ENCODE results near the gene RTEL1.
"Not testable (repeated sequence)": the region's sequence is repeated elsewhere in the genome, so short reads cannot be mapped to it uniquely, and the experiment has no call there.

Gene RTEL1

GRCh38 chr20:63730189-63730733 is 72.1 kb downstream of the RTEL1 start:
- DNase-seq = not testable (repeated sequence)

- no peak for DNase-seq
Measured at GRCh38 chr20:63731410-63731809, 73.3 kb downstream of the RTEL1 start.

DNA sequence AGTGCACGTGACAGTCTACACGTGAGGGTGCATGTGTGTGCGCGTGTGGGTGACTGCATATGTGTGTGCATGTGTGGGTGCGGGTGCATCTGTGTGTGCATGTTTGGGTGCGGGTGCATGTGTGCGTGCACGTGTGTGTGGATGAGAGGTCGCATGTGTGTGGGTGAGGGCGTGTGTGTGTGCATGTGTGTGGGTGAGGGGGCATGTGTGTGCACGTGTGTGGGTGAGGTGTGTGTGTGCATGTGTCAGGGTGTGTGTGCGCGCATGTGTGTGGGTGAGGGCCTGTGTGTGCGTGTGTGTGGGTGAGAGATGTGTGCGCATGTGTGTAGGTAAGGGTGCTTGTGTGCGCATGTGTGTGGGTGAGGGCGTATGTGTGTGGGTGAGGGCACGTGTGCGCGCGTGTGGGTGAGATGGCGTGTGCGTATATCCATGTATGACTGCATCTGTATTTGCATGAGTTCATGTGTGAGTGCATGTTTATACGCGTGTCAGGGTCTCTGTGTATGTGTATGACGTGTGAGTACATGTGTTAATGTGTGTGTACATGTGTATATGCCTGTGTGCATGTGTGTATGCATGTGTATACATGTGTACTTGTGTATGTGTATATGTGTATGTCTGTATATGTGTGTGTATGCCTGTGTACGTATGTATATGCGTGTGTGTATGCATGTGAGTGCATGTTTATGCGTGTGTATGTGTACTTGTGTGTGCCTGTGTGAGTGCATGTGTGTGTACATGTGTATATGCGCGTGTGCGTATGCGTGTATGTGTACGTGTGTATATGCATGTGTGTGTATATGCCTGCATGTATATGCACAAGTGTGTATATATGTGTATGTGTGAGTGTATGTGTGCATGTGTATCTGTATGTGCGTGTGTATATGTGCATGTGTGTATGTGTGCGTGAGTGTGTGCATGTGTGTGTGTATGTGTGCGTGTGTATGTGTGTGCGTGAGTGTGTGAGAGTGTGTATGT is 74.3 kb downstream of the RTEL1 start:
- no peak for DNase-seq

DNA sequence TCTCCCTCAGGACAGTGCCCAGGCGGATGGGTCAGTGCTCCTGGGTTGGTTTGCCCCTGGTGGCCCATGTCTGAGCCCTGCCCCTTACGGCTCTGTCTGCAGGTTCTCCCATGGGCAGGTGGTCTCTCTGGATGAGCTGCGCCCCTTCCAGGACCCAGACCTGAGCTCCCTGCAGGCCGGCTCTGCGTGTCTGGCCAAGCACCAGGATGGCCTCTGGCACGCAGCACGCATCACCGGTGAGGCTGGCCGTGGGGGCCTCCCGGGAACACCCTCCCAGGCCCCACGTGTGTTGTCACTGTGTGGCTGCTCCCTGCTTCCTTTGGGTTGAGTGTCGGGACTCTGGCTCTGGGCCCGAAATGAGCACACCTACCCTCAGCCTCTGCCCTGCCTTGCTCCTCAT is 75.0 kb downstream of the RTEL1 start:
- DNase-seq = no peak

- no peak for DNase-seq
Measured at GRCh38 chr20:63733579-63734081, 75.5 kb downstream of the RTEL1 start.

- no peak for DNase-seq
Measured at GRCh38 chr20:63734111-63734945, 76.2 kb downstream of the RTEL1 start.

DNA sequence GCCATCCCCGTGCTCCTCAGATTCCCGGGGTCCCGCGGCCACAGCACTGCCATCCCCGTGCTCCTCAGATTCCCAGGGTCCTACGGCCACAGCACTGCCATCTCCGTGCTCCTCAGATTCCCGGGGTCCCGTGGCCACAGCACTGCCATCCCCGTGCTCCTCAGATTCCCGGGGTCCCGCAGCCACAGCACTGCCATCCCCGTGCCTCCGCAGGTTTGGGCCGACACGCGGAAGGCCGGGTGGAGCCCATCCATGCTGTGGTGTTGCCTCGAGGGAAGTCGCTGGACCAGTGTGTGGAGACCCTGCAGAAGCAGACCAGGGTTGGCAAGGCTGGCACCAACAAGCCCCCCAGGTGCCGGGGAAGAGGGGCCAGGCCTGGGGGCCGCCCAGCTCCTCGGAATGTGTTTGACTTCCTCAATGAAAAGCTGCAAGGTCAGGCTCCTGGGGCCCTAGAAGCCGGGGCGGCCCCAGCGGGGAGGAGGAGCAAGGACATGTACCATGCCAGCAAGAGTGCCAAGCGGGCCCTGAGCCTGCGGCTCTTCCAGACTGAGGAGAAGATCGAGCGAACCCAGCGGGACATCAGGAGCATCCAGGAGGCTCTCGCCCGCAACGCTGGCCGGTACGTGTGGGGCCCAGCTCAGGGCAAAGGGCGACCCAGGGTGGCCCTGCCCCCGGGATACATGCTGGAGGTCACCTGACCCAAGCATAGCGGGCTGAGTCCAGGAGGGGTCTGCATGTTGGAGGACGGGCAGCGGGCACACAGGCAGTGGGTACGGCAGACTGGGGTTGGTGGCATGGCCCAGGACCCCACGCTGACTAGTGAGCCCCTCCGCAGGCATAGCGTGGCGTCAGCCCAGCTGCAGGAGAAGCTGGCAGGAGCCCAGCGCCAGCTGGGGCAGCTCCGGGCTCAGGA is 77.1 kb downstream of the RTEL1 start:
- DNase-seq = no peak

- peak; percentile 69 for DNase-seq
Measured at GRCh38 chr20:63735859-63736718, 78.0 kb downstream of the RTEL1 start, which contains the start of gene LIME1. TSS of gene LIME1 (plus strand) at chr20:63736664. CDS start at chr20:63737550, 886 bp downstream.

GRCh38 chr20:63736893-63737694 is 79.0 kb downstream of the RTEL1 start:
- DNase-seq = peak; percentile 65

DNA sequence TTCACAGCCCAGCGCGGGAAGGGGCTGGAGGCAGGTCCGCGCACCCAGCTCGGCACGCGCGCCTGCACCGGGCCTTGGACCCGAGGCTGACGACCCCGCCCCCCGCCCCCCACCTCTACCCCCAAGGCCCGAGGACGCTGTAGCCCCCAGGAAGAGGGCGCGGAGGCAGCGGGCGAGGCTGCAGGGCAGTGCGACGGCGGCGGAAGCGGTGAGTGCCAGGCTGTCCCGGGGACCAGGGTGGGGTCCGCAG is 79.5 kb downstream of the RTEL1 start:
- no peak for DNase-seq

DNA sequence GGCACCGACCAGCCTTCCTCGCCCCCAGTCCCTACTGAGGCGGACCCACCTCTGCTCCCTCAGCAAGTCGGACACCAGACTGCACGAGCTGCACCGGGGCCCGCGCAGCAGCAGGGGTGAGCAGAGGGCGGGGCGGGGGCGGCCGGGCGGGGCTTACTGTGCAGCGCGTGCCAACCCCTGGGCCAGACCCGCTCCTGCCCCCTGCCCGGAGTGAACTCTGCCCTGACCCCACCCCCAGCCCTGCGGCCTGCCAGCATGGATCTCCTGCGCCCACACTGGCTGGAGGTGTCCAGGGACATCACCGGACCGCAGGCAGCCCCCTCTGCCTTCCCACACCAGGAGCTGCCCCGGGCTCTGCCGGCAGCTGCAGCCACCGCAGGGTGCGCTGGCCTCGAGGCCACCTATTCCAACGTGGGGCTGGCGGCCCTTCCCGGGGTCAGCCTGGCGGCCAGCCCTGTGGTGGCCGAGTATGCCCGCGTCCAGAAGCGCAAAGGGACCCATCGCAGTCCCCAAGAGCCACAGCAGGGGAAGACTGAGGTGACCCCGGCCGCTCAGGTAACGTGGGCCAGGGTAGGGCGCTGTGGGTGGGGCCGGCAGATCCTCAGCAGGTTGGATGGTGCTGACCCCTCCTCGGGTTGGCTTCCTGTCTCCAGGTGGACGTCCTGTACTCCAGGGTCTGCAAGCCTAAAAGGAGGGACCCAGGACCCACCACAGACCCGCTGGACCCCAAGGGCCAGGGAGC is 80.0 kb downstream of the RTEL1 start:
- DNase-seq = peak; percentile 49

GRCh38 chr20:63738687-63739129 is 80.6 kb downstream of the RTEL1 start:
- DNase-seq = peak; percentile 34

DNA sequence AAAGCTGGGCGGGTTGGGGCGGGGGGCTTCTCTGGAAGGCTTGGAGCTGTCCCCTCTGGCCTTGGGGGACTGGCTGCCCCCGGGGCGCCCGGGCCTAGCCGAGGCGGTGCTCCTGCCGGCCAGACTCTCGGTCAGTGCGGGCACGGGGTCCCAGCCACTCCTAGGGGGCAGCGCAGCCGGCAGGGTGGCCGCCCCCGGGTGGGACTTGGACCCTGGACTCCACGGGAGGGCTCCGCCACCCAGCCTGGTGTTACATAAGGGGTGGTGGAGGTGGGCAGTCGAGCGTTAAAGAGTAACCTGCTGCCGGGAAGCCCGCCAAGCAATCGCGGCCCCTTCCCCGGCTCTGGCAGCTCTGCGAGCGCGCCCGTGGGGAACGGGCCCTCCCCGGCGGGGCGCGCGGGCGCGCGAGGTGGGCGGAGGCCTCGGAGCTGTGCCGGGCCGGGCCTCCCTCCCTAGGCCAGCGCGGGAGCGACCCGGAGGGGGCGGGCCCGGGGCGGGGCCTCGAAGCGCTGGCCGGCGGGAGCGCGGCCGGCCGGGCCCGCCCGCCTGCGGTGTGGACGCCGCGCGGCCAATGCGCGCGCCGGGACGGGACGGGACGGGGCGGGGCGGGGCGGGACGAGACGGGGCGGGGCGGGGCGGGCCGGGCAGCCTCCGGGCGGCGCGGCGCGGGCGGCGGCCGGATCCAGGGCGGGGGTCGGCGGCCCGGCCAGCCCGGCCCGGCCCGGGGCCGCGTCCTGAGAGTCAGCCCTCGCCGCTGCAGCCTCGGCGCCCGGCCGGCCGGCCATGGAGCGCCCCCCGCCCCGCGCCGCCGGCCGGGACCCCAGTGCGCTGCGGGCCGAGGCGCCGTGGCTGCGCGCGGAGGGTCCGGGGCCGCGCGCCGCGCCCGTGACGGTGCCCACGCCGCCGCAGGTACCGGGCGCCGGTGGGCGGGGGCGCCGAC is 81.3 kb downstream of the RTEL1 start, which contains the start of gene SLC2A4RG:
Gene SLC2A4RG, plus strand, starts transcription at position 647 of the 940 bp plus-strand sequence. Its CDS starts 137 bp downstream, at position 784.
- peak; percentile 55 for DNase-seq

DNA sequence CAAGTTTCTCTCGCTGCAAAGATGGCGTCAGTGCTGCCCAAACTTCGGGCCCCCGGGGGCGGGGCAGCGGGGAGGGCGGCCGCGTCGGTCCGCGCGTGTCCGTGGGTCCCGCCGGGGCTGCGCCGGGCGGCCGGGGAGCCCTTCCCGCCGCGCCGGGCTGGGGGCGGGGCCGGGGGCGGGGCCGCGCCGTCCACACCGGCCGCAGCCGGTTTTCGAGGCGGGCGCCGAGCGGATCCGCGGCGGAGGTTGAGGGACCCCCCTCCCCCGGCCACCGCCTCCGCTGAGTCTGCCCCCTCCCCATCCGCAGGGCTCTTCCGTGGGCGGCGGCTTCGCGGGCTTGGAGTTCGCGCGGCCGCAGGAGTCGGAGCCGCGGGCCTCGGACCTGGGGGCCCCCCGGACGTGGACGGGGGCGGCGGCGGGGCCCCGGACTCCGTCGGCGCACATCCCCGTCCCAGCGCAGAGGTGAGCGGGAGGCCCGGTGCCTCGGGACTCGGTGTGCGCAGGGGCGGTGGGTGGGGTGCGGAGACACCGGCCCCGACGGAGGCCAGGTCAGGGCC is 82.0 kb downstream of the RTEL1 start:
- peak; percentile 52 for DNase-seq

DNA sequence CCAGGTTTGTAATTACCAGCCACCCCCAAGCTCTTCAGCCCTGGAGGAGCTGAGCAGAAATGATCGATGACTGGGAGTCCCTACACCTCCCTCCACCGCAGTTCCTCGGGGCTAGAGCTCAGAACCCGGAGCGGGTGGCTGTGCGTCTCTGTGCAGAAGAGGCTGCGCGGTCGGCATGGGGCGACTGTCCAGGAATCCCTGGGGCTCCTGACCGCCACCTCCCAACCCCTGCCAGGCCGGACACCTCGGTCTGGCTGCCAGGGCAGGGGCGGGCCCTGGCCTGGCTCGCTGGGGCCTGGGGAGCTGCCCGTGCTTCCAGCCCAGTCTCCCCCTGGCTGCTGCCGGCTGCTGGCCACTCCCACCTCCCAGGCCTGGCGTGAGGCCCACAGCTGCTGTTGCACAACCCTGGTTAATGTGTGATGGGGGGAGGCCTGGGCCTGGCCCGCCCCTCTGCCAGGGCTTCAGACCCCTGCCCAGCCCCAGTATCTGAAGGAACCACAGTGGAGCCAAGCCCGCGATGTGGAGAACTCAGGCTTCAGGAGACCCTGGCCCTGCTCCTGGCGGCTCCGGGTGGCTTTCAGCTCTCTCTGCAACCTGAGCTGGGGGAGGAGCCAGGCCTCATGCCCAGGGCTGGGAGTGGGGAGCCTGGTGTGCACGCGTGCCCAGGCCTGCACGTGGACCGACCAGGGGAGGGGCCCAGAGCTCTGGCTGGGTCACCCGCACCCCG is 82.7 kb downstream of the RTEL1 start:
- DNase-seq = no peak

DNA sequence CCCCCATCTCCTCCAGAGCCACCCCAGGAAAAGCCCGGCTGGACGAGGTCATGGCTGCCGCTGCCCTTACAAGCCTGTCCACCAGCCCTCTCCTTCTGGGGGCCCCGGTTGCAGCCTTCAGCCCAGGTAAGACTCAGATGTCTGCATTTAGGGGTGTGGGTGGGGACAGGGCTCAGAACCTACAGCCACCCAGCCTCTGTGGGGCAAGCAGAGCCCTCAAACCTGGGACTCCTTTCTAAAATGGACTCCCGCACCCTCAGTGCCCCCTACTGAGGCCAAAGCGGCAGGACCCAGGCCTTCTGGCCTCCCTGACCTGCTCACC is 83.2 kb downstream of the RTEL1 start:
- DNase-seq = no peak

Measured in T-helper 9 cell (primary cell).